HCT116 (cell line): ENCODE data around the gene CSGALNACT2. TPM values are rescaled to one million over a fixed set of nuclear protein-coding genes. Genes with fewer than 3 reads are reported as not detected.

Experiments
- ATAC-seq: fragments of 200-7000 bp; cut with Tn5 transposase; 2 replicates; pipeline ENCODE4 v1.9.1; 2020; ENCODE audit warnings: mild to moderate bottlenecking, moderate library complexity
- BruUV-seq: library from RNA; stranded (reverse); fragments of 400-500 nt; replicated peaks from 2 replicates; lab custom pipeline; 2021; lab: Mats Ljungman, UMichigan
- CTCF ChIA-PET: fragments of 300-600 bp; sonication (Branson Sonifier 250); formaldehyde crosslinking; loops from one replicate; lab custom pipeline; 2021; ENCODE audit warnings: antibody characterized with exemption; lab: Charles Lee
- POLR2A ChIA-PET: fragments of 300-600, 350-600 bp; sonication (Branson Sonifier 250); formaldehyde crosslinking; loops from one replicate; lab custom pipeline; 2021; ENCODE audit warnings: antibody characterized with exemption; lab: Charles Lee
- RAD21 ChIA-PET, 2 experiments: fragments of 300-600 bp; sonication (Branson Sonifier 250); formaldehyde crosslinking; loops; one replicate each; lab custom pipeline; 2023; ENCODE audit warnings: low total read pairs in 2 of 2; ENCODE audit not compliant: uncharacterized antibody in 2 of 2, unreplicated experiment in 2 of 2, low non-redundant PET in 1 of 2; lab: Charles Lee
- DNase-seq: peaks from one replicate; pipeline ENCODE4 v3.0.0-alpha.2; 2010; ENCODE audit warnings: low read depth, low spot score
- H2AFZ ChIP-seq: fragments of 200-600 bp; shearing (Covaris generic), sonication (generic); 2 replicates; pipeline ENCODE4 v1.6.1; 2017; ENCODE audit warnings: low read depth, mixed run types, mixed read lengths, antibody characterized with exemption, low read length; ENCODE audit not compliant: poor library complexity, severe bottlenecking
- H3K27ac ChIP-seq: 2 replicates; pipeline ENCODE4 v1.5.1; 2012; ENCODE audit warnings: low read depth, low read length
- H3K27me3 ChIP-seq: fragments of 200-600 bp; sonication (generic); 2 replicates; pipeline ENCODE4 v1.6.1; 2016; ENCODE audit warnings: mixed run types, low read length, mixed read lengths; ENCODE audit not compliant: insufficient read depth
- H3K36me3 ChIP-seq, 2 experiments: fragments of 200-500 bp in 1 of 2; fragments of 200-600 bp in 1 of 2; sonication (Bioruptor generic) in 1 of 2; sonication (generic) in 1 of 2; 2 replicates each; pipeline versions ENCODE4 v1.5.1 to v1.6.1; 2014 to 2016; ENCODE audit warnings: low read length in 2 of 2, inconsistent platforms in 1 of 2, mixed read lengths in 1 of 2, mixed run types in 1 of 2; ENCODE audit not compliant: insufficient read depth in 2 of 2, control insufficient read depth in 1 of 2
- H3K4me1 ChIP-seq, 2 experiments: fragments of 200-600 bp in 1 of 2; sonication (generic) in 1 of 2; 2 replicates each; pipeline versions ENCODE4 v1.5.1 to v1.6.1; 2012 to 2017; ENCODE audit warnings: low read length in 2 of 2, inconsistent platforms in 1 of 2, mild to moderate bottlenecking in 1 of 2, mixed read lengths in 1 of 2, mixed run types in 1 of 2, moderate library complexity in 1 of 2; ENCODE audit not compliant: insufficient read depth in 2 of 2, control insufficient read depth in 1 of 2
- H3K4me2 ChIP-seq: fragments of 200-600 bp; sonication (generic); 2 replicates; pipeline ENCODE4 v1.6.1; 2017; ENCODE audit warnings: mixed run types, low read length, mixed read lengths
- H3K4me3 ChIP-seq, 2 experiments: fragments of 200-600 bp in 1 of 2; sonication (generic) in 1 of 2; replicated peaks in 1 of 2; 2 replicates each; pipeline ENCODE4 v1.5.1; 2011 to 2016; ENCODE audit warnings: low read length in 2 of 2, control low read depth in 1 of 2, low read depth in 1 of 2, mild to moderate bottlenecking in 1 of 2, mixed read lengths in 1 of 2, mixed run types in 1 of 2
- H3K79me2 ChIP-seq: fragments of 200-600 bp; sonication (generic); 2 replicates; pipeline ENCODE4 v1.6.1; 2017; ENCODE audit warnings: mild to moderate bottlenecking, mixed run types, low read length, moderate library complexity, mixed read lengths; ENCODE audit not compliant: insufficient read depth
- H3K9ac ChIP-seq: fragments of 200-600 bp; sonication (generic); 2 replicates; pipeline ENCODE4 v1.6.1; 2016; ENCODE audit warnings: low read length, mixed read lengths
- H3K9me2 ChIP-seq: fragments of 200-600 bp; sonication (generic), shearing (Covaris generic); 2 replicates; pipeline ENCODE4 v1.6.1; 2017; ENCODE audit warnings: mixed run types, mild to moderate bottlenecking, moderate library complexity; ENCODE audit not compliant: insufficient read depth
- H3K9me3 ChIP-seq, 2 experiments: fragments of 200-500 bp in 1 of 2; fragments of 200-600 bp in 1 of 2; sonication (Bioruptor generic) in 1 of 2; sonication (generic) in 1 of 2; 2 replicates each; pipeline ENCODE4 v1.6.1; 2014 to 2017; ENCODE audit warnings: low read length in 2 of 2, mixed read lengths in 2 of 2, inconsistent platforms in 1 of 2, low read depth in 1 of 2, mild to moderate bottlenecking in 1 of 2, mixed run types in 1 of 2, moderate library complexity in 1 of 2; ENCODE audit not compliant: control insufficient read depth in 1 of 2, insufficient read depth in 1 of 2
- H4K20me1 ChIP-seq: fragments of 200-600 bp; sonication (generic), shearing (Covaris generic); 2 replicates; pipeline ENCODE4 v1.6.1; 2017; ENCODE audit warnings: mixed run types, mild to moderate bottlenecking, moderate library complexity; ENCODE audit not compliant: insufficient read depth
- CEBPB ChIP-seq: IDR thresholded peaks from 2 replicates; pipeline ENCODE4 v1.6.1; 2012; ENCODE audit warnings: low read depth
- ELF1 ChIP-seq: IDR thresholded peaks from 2 replicates; pipeline ENCODE4 v1.6.1; 2012; ENCODE audit warnings: low read depth, borderline replicate concordance
- EZH2 ChIP-seq: fragments of 200-600 bp; sonication (generic); IDR thresholded peaks from 2 replicates; pipeline ENCODE4 v1.6.1; 2017; ENCODE audit warnings: antibody characterized with exemption, mixed run types
- FOSL1 ChIP-seq: IDR thresholded peaks from 2 replicates; pipeline ENCODE4 v1.6.1; 2012; ENCODE audit warnings: low read depth
- JUND ChIP-seq: IDR thresholded peaks from 2 replicates; pipeline ENCODE4 v1.6.1; 2012
- MAX ChIP-seq: IDR thresholded peaks from 2 replicates; pipeline ENCODE4 v1.6.1; 2012
- POLR2A ChIP-seq: IDR thresholded peaks from 2 replicates; pipeline ENCODE4 v1.7.0; 2011; ENCODE audit warnings: borderline replicate concordance; ENCODE audit not compliant: insufficient read depth, insufficient read length; ENCODE audit errors: extremely low read depth
- REST ChIP-seq: IDR thresholded peaks from 2 replicates; pipeline ENCODE4 v1.6.1; 2012; ENCODE audit warnings: low read depth
- SP1 ChIP-seq: IDR thresholded peaks from 2 replicates; pipeline ENCODE4 v1.6.1; 2012; ENCODE audit warnings: low read depth
- SRF ChIP-seq: IDR thresholded peaks from 2 replicates; pipeline ENCODE4 v1.6.1; 2012; ENCODE audit warnings: low read depth
- YY1 ChIP-seq: IDR thresholded peaks from 2 replicates; pipeline ENCODE4 v1.6.1; 2011; ENCODE audit warnings: low read length, low read depth, moderate library complexity, mild to moderate bottlenecking; ENCODE audit not compliant: insufficient replicate concordance; ENCODE audit errors: extremely low read depth
- ZNF274 ChIP-seq: fragments of 200-500 bp; sonication (Bioruptor generic); IDR thresholded peaks from 2 replicates; pipeline ENCODE4 v1.6.1; 2014; ENCODE audit warnings: mild to moderate bottlenecking, low read depth, low read length, inconsistent platforms
- intact Hi-C: fragments of 100-400 bp; cut with micrococcal nuclease; formaldehyde crosslinking; loops from 2 replicates; pipeline ENCODE4 v1.10.0; 2022
- total RNA-seq: library from RNA; stranded (reverse); gene quantifications from one replicate; pipeline ENCODE4 v1.2.1, GENCODE V29; 2021; ENCODE audit not compliant: unreplicated experiment

CSGALNACT2 gene
- total RNA-seq, 1 experiment from 2014 or later, result 9.9 TPM

DNA sequence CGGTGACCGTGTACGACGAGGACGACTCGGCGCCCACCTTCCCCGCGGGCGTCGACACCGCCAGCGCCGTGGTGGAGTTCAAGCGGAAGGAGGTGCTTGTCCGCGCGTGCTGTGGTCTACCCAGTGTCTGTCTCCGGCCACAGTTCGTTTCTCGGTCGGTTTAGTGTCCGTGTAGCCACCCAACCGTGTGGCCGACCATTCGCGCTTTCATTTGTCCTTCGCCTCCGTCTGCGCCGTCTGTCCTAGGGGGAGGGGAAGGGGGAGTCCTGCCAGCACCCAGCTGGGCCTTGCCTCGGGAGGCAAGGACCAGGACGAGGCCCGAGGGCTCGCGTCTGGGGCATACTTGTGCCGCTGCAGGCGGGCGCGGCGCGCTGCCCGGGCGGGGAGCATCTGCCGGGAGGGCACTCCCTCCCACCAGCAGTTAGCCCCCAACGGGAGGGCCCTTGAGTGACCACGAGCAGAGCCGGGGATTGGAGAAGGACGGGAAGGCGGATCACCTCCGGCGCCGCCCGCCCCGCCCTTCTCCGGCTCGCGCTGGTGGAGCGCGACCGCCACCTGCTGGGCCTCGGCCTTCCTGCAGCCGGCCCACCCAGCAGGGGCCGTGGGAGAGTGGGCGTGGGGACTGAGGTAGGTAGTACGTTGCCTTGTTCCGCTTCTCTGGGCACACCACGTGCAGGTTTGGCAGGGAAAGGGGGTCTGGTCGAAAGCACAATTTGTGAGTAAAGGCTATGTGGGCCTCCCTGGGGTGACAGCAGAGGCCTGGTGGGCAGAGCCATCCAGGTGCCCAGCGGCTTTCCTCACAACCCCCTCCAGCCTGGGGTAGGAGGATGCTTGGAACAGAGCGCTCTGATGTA lies 32.9 kb upstream of the CSGALNACT2 start (continued):
- no peak for TF ChIP-seq REST
- TF ChIP-seq EZH2, result no peak
- TF ChIP-seq SRF, result no peak
- no peak for TF ChIP-seq ZNF274
- no peak for TF ChIP-seq SP1

DNA sequence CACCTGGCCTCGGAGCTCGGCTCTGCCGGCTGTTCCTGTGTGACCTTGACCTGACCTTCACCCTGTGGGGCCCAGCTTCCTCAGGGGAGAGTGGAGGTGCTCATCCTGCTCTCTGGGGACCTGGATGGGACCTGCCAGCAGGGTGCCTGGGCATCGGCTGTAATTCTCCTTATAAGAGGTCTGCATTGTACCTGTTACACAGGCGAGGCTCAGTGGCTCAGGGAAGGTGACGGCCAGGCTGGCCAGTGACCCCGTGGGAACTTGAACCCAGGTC lies 32.4 kb upstream of the CSGALNACT2 start:
- Histone ChIP-seq H3K27ac (no peak overlapping the region), H4K20me1 (no peaks in the 10 kb centered on the region), H3K27me3 (no peaks in the 10 kb centered on the region), H3K9ac (no peak overlapping the region), H2AFZ (no peak overlapping the region), H3K79me2 (no peaks in the 10 kb centered on the region), H3K9me3 (no peaks in the 10 kb centered on the region), H3K4me2 (peak overlapping the region; percentile 82), H3K36me3 (no peaks in the 10 kb centered on the region), H3K4me1 (peaks cover 0 to 10% of the 10 kb centered on the region in 2 experiments; a peak in 2 of 4 replicates), H3K4me3 (no peak overlapping the region), H3K9me2 (no peaks in the 10 kb centered on the region)
- CTCF ChIA-PET, result no interaction called here
- RAD21 ChIA-PET, result interaction anchor here in 1 of 2 experiments (0.7 kb wide), 1 partner anchor 355 kb away, joined by 3 read pairs; no protein-coding TSS in a partner anchor
- DNase-seq (no peak), ATAC-seq (no peak)
- POLR2A ChIA-PET, result no interaction called here
- intact Hi-C loops, result loop anchor here (1.0 to 2.0 kb wide), 4 partner anchors 27 to 356 kb away; no protein-coding TSS in a partner anchor
- TF ChIP-seq JUND (no peak), MAX (no peak), CEBPB (no peak), POLR2A (no peak), FOSL1 (no peak), YY1 (no peak), ELF1 (no peak)
- TF ChIP-seq, all 23 proteins: peak for 0
- no TSS peak for BruUV-seq
